A172 (cell line): Measurements from ENCODE around the gene CCN5. TPM values are rescaled to one million over a fixed set of nuclear protein-coding genes. Genes with fewer than 3 reads are reported as not detected.
A peak's percentile ranks its signal among the peaks of the same experiment; 100 is the strongest.
"Not testable (repeated sequence)": the region's sequence is repeated elsewhere in the genome, so short reads cannot be mapped to it uniquely, and the experiment has no call there.

Experiments used
- DNase-seq: peaks from one replicate; pipeline ENCODE4 v3.0.0-alpha.2; 2015; ENCODE audit warnings: low spot score
- total RNA-seq: library from RNA; depleted of rRNA; stranded (reverse); fragments of >200 nt; shearing (Covaris generic); gene quantifications from 2 replicates; pipeline ENCODE4 v1.2.3, GENCODE V29; 2014; rRNA removed

CCN5 gene, protein sequence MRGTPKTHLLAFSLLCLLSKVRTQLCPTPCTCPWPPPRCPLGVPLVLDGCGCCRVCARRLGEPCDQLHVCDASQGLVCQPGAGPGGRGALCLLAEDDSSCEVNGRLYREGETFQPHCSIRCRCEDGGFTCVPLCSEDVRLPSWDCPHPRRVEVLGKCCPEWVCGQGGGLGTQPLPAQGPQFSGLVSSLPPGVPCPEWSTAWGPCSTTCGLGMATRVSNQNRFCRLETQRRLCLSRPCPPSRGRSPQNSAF
- total RNA-seq = not detected in 2 replicates

DNA sequence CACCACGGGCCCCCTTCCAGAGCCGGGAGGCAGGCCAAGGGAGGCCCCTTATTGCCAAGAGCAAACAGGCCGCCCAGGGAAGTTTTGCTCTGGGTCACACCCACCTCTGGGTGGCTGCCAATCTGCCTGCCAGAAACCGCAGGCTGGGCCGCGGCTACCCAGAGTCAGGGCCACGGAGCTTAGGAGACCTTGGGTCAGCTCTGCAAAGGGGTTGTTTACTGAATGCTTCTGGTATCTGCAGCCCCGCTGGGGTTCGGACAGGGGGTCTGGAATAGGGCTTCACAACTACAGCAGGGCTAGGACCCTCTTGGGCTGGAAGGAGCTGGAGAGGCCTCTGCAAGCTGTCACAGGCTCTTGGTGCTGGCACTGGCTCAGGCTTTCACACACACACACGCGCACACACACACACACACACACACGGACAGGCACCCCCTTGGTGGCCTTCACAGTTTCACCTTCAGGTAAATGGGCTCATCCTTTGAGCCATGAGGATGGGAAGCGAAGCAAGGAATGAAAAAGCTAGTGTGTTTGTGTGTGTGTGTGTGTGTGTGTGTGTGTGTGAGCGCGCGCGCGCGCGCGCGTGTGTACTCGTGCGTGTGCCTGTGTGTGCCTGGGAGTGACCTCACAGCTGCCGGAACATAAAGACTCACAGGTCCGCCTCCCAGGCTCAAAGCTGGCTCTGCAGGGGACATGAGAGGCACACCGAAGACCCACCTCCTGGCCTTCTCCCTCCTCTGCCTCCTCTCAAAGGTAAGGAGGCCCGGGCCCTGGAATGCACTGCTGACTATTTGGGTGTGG lies at the start of gene CCN5:
TSS of gene CCN5 (plus strand) at position 669 of the 798 bp plus-strand sequence. CDS start at position 691, 22 bp downstream.
- peak; percentile 77 for DNase-seq

DNA sequence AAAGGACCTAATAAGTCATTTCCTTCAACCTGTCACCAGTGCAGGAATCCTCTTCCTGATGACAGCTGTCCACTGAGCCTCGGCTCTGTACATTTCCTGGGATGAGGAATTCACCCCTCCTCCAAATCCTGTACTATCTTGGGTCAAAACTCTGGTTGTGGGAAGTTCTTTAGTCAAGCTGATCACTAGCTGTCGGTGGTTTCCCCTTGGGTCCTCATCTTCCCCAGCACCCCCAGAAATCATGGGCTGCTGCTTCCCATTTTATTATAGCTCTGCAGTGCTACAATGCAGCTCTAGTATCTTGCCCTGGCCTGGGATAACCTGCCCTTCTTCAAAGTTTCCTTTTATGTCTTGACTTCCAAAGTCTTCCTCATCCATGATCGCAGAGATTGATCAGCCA lies 49.1 kb upstream of the CCN5 start:
- DNase-seq = no peak

DNA sequence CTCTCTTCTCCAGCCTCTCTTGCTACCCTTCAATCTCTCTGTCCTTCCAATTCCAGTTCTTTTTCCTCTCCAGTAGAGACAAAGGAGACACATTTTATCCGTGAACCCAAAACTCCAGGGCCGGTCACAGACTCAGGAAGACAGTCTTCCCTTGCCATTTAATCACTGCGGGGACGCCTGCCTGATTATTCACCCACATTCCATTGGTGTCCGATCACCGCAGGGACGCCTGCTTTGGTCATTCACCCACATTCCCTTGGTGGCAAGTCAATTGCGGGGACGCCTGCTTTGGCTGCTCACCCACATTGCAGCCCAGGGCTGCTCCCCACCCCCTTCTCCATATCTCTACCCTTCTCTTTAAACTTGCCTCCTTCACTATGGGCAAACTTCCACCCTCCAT lies 44.3 kb upstream of the CCN5 start:
- peak; percentile 78 for DNase-seq

DNA sequence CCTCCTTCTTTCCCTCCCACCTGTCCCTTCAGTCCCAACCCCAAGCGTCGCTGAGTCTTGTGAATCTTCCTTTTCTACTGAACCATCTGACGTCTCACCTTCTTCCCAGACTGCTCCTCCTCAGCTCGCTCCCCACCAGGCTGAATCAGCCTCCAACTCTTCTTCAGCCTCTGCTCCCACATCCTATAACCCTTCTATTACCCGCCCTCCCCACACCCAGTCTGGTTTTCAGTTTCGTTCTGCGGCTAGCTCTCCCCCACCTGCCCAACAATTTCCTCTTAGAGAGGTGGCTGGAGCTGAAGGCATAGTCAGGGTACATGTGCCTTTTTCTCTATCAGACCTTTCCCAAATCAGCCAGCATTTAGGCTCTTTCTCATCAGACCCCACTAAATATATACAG lies 43.6 kb upstream of the CCN5 start:
- DNase-seq = not testable (repeated sequence)

DNA sequence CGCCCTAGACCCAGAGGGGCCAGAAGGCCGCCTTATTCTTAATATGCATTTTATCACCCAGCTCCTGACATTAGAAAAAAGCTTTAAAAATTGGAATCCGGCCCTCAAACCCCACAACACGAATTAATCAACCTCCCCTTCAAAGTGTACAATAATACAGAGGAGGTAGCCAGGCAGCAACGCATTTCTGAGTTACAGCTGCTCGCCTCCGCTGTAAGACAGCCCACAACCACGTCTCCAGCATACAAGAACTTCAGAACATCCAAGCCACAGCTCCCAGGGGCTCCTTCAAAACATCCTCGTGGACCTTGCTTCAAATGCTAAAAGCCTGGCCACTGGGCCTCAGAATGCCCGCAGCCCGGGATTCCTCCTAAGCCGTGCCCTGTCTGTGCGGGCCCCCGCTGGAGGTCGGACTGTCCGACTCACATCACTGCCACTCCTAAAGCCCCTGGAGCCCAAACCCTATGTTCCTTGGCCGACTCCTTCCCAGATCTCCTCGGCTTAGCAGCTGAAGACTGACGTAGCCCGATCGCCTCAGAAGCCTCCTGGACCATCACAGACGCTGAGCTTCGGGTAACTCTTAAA lies 42.8 kb upstream of the CCN5 start:
- not testable (repeated sequence) for DNase-seq

DNA sequence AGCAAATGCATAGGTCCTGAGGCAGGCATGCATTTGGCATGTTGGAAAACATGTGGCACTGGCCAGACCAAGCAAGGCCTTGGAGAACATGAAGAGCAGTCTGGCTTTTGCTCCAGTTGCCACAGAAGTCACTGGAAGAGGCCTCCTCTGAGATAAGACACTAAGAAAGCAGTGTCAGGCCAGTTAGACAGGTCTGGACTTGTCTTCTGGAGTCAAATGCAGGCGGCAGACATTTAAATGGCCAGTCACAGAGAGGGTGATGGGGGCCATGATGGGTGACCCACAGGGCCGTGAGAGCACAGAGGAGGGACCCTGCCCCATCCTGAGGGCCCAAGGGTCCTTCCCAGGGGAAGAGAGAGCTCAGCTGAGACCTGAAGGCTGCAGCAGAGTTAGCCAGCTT lies 36.9 kb upstream of the CCN5 start:
- DNase-seq = no peak

DNA sequence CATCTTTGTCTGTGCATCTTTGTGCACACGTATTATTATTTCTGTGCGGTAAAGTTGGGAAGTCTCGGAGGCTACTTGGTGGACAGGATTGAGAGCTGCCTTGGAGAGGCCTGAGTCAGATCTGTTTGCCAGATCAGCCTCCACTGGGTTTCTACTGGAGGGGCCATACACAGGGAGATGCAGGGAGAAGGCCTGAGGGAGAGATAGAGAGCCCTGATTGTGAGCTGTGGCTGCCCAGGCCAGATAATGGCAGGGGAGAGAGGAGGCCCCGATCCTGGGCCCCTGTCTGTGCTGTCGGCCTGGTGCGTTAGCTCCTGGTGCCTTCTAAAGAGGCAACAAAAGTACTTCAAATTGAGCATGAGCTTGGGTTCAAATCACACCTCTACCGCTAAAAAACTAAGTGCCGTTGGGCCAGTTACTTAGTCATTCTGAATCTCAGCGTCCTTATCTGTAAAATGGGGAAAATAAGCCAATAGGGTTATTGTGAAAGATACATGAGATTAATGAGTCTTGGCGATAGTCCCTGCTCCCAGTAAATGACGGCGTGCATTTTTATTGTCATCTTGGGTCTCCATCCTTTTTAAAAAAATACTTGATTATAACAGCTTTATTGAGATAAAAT lies 36.1 kb upstream of the CCN5 start:
- no peak for DNase-seq

DNA sequence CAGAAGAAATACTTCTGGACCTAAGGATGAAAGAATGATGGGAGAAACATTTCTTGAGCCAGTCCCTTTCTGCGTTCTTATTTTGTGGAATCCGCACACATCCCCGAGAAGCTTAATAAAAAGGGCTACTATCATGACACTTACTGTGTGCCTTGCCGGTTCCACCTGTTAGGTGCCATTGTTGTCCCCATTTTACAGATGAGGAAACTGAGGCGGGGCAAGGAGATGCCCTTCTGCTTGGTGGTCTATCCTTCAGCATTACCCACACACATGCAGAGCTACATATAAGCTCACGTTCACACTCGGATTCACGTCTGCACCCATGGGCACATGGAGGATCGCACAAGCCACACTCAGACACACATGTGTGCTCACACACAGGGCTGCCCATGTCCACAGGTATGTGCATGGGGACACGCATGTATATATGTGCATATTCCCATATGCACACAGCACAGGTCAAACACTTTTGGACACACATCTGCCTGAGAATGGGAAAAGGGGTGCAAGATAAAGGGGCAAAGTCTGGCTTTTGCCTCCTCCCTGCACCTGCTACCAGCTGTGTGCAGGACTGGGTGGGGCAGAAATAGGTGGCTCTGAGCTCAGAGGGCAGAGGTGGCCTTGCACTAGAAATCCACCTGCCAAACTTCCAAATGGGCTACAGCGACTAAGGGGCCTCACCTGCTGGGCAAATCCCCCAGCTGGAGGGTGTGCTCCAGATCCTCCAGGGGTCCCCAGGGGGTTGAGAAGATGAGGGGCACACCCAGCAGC lies 33.2 kb upstream of the CCN5 start:
- DNase-seq = no peak

DNA sequence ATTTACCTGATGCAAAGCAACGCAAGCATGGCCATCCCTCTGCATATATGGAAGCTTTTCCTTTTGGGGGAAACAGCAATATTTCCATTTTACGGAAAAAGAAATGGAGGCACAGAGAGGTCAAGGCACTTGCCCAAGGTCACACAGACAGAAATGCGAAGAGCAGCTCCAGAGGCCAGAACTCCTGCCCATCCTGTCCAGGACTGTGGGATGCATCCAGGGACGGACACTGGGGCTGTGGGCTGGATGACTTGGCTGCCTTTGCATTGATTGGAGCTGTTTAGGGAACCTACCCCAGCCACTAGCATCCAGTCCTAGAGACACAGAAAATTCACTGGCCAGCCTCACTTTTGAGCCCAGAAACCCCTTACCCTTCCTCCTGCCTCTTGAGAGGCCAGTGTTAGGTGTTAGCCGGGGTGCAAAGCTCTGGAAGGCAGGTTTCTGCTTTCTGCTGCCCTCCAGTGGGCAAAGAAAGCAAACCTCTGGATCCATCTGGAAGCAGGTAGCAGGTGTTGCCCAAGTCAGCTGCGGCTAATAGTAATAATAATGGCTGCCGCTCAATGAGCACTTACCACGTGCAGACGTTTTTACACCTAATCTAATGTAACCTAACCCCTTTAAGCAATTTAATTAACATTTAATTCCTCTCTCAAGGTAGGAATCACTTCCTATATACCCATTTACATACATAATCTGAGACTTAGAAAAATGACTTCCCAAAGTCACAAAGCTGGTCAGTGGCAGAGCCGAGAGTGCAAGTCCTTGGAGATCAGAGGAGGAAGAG lies 31.7 kb upstream of the CCN5 start:
- peak; percentile 65 for DNase-seq

DNA sequence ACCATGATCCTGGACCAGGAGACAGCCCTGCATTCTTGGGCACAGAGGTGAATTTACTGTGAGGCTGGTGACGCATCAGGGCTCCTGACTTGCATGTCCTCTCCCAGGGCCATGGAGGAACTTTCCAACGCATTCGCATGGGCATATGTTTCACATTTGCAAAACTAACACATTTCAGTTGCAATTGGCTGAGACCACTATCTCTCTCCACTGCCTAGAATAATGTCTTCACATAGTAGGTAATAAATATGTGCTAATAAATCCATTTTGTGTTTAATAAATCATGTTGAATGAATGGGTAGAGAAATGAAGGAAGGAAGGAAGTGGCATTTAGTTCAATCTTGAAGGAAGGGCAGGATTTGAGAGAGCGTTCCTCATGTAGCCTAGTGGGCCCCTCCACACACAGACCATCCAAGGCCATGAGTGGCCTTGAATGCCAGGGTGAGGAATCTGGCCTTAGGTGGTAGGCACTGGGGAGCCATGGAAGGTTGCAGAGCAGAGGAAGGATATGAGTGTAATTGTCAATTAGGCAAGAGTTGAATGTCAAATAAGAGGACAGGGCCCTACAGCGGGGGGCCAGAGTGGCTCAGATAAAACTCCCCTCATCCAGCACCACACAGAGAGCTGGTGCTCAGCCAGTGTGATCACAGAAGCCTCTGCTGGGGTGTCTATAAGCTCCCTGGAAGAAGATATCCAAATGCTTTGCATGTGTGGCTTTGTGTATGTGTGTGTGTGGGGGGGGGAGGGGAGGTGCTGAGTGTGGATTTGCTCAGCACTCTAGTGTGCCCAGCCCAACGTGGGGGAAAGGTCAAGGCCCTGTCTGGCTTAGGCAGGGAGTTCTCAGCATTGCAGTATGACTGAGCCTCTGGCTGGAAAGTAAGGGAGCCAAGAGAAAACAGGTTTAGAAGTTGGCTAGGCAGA lies 30.9 kb upstream of the CCN5 start:
- no peak for DNase-seq

DNA sequence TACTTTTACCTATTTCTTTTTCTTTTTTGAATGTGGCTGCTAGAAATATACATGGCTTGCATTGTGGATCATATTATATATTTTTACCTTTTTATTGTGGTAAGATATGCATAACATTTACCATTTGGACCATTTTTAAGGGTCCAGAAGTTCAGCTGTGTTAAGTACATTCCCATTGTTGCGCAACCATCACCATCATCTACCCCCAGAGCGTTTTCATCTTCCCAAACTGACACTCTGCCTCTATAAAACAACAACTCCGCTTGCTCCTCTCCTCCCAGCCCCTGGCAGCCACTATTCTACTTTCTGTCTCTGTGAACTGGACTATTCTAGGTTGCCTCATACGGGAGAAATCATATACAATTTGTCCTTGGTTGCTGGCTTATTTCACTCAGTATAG lies 28.2 kb upstream of the CCN5 start:
- DNase-seq = no peak

DNA sequence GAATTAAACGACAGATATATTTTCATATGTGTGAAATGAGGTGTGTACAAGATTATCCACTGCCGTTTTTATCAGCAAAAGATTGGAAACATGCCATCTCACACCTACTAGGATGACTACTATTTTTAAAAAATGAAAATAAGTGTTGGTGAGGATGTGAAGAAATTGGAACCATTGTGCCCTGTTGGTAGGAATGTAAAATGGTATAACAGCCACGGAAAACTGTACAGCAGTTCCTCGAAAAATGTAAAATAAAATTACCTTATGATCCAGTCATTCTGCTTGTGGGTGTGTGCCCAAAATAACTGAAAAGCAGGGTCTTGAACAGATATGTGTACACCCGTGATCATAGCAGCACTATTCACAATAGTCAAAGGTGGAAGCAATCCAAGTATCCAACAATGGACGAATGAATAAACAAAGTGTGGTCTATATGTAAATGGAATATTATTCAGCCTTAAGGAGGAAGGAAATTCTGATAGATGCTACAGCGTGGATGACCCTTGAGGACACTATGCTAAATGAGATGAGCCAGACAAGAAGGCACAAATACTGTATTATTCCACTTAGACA lies 27.0 kb upstream of the CCN5 start:
- no peak for DNase-seq

DNA sequence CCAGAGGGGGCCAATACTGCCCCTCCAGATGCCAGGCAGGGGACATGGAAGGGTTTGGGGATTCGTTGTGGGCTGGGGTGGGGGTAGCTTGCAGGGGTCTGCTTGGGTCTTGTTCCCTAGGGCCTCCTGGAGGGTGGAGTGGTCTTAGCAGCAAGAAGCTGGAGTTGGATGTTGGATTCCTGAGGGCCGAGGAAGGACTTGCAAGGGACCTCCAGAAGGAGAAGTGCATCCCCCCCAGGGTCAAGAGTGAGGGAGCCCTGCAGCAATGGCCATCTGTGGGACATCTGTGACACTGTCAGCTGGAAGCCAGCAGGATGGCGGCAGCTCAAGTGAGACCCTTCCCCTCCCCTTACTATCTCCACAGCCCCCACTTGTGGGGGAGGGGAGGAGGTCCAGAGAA lies 25.4 kb upstream of the CCN5 start:
- DNase-seq = no peak

DNA sequence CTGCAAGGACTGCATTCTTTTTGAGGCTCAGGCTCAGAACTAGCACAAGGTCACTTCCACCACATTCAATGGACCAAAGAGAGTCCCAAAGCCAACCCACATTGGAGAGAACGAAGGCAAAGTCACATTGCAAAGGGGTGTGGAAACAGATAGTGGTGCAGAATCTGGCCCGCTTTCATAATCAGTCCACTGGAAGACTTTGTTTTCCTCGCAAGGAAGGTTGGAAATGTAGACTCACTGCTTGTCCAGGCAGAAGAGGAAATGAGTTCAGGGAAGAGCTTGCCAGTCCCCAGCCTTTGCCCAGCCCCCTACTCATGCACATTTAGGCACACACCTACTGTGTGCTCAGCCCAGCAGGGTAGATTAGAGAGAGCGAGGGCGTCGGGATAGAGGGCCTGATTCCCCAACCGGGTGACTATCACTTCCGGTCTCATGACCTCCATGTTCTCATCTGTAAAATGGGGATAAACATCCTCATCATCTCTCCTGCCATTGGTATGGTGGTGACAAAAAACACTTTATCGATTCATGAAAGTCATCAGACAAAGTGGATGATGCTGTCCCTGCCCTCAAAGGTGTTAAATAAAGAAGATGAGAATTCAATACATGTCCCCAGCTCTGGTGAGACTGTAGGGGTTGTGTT lies 24.3 kb upstream of the CCN5 start:
- no peak for DNase-seq

DNA sequence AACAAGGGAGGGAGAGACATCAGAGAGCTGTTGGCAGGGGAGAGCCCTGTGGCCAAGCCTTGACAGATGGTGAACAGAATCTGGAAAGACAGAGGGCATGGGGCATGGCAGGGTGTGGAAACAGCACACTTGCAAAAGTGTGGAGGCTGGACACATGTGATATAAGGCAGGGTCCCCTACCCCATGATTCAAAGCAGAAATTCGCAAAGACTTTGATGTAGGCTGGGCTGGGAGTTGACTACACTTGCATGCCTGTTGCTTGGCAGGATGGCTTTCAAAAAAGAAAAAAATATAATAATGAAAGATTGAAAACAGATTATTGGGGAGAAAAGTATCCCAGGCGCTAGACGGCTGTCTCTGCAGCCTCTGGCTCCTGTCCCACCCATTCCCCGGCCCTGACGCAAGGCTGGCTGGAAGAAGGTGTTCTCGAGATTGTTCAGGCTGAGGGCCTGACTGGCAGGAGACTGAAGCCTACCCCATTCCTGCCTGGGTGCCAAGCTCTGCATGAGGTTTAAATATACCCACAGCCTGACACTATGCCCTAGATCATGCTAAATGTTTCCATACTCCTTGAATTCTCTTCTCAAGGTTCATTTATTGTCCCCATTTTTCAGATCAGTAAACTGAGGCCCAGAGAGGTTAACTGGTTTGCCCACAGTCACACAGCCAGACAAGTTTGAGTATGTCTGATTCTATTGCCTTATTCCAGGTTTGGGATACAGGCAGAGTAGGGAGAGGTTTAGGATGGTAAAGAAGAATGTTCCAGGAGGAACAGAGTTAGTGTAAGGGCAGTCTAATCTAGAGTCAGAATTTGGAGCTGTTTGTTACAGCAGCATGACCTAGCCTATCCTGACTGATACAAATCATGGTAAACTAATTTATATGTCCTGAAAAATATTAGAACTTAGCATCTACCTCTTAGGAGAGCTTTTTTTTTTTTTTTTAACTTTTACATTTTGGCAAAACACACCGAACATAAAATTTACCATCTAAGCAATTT lies 23.4 kb upstream of the CCN5 start:
- DNase-seq = no peak

DNA sequence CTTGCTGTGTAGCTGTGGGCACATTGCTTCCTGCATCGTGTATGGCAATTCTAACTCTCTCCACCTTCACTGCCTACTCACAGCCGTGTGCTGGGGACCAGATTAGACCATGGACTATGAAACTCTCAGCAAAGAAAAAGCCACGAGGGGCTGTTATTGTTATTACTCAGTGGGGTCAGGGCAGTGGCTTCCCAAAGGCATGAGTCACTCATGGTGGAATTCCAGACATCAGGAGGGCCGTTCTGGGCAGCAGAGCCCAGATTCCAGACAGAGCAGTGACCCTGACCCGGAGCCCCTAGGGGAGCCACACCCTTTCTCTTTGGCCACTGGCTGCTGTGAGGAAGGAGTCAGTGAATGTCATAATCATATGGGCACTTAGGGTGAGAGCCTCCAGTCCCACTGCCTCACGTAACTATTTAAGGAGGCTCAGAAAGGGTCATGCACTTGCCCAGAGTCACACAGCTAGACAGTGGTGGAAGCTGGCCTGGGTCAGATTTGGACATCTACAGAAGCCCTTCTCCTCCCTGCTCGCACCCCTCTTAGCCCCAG lies 22.2 kb upstream of the CCN5 start:
- DNase-seq = peak; percentile 99

DNA sequence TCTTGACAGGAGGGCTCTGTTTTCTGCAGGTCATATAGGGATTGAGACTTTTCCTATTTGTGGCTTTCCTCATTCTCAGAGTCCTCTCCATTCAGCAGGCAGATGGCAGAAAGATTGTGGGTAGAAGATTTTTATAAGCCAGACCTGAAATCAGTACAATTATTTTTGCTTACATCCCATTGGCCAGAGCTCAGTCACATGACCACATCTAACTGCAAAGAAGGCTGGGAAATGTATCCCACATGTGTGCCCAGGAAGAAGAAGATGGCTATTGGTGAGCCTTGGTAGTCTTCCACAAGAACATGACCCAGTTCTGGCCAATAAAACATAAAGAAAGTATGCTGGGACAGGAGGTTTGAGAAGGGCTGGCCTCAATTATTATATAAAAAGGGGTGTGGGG lies 21.5 kb upstream of the CCN5 start:
- no peak for DNase-seq
